COR-L47 (cell line): ENCODE data around the gene SYP.
"Not testable (repeated sequence)": the region's sequence is repeated elsewhere in the genome, so short reads cannot be mapped to it uniquely, and the experiment has no call there.

ENCODE experiments used
- DNase-seq: peaks from one replicate; lab custom pipeline; 2025; lab: John Stamatoyannopoulos, UW

Gene SYP

DNA sequence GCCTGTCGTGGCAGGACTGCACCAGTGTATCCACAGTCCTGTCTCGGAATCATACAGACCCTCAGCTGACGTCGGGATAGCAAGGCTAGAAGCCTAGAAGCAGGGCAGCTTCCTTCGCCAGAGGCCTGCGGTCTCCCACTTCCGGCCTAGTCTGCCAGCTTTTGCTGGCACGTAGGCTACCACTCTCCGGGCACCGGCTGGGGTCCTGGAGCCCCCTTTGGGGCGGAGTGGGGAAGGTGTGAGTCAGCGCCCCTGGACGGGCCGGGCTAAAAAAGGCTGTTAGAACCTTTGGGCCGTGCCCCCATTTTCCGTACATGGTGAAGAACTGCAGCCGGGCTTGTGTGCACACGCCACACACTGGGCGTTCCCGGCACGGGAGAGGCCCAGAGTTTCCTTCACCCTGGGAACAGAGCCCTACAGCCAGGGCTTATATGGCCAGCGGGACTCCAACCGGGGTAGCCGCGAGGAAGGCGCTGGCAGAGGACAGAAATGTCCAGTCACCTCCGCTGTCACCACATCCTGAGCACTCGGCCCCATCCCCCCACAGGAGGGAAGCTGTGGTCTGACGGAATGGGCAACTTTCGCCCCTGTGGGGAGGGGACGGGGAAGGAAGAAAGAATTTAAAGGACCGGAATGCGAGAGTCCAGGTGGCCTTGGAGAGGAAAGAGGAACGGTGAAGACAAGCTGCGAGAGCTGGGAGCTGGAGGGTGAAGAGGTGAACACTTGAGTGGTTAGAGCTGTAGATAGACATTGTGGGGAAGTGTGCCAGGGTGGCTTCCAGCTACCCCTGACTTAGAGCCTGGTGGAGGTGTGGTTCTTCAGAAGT lies 32.9 kb downstream of the SYP start:
- DNase-seq = peak; percentile 38

DNA sequence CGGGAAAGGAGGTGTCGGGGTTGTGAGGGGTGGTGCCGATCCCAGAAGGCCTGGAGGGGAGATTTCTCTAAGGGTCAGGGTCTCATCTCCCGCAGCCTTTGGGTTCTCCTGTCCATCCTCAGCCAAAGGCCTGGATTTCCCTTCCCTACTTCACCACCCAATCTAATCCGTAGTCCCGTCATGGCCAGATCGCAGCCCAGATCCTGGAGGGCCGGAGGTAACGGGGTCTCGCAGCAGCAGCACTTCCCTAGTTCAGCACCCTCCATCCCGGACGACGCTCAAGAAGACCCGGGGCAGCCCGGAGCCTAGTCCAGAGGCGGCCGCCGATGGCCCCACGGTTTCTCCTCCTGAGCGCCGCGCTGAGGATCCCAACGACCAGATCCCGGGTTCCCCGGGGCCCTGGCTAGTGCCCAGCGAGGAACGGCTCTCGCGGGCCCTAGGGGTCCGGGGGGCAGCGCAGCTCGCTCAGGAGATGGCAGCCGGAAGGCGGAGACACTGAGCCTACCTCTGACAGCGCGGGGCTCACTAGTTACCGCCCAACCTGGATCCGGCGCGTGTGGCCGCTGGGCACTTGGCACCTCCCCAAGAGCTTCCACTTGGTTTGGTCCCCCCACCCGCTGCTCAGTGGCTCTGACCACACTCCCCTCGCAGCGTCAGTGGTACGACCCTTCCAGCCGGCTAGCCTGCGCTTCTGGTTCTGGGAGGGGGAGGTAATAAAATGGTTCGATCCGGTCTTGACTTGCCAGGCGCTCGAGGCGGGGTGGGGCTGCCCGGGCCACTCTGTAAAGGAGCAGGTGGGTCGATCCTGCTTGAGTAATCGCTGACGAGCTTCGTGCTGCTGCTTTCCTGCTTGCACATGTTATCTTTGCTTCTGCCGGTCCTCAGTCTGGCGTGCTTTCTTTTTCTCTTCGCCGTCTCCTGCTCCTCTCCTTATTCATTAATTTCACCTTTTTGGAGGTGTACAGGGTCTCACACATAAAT lies 33.8 kb downstream of the SYP start:
- peak; percentile 92 for DNase-seq

DNA sequence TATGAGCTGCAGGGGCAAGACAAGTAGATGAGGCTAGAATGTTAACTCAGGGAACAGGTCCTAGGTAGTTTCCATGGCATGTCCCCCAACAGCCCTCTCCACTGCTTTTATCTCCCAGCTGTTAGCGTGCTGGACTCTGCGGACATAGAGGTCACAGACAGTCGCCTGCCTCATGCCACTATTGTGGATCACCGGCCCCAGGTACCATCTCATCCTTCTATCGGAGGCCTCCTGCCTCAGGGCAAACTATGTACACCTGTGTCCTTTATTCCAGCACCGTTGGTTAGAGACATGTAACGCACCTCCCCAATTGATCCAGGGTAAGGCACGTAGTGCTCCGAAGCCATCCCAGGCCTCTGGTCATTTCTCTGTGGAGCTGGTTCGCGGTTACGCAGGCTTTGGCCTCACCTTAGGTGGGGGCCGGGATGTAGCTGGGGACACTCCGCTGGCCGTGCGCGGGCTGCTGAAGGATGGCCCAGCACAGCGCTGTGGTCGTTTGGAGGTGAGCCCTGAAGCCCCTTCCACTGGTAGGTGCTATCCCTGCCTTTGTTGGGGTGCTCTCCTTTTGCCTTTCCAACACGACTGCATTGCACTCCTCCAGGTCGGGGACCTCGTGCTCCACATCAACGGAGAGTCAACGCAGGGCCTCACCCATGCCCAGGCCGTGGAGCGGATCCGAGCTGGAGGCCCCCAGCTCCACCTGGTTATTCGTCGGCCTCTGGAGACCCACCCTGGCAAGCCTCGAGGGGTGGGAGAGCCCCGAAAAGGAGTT lies 35.2 kb downstream of the SYP start:
- no peak for DNase-seq

DNA sequence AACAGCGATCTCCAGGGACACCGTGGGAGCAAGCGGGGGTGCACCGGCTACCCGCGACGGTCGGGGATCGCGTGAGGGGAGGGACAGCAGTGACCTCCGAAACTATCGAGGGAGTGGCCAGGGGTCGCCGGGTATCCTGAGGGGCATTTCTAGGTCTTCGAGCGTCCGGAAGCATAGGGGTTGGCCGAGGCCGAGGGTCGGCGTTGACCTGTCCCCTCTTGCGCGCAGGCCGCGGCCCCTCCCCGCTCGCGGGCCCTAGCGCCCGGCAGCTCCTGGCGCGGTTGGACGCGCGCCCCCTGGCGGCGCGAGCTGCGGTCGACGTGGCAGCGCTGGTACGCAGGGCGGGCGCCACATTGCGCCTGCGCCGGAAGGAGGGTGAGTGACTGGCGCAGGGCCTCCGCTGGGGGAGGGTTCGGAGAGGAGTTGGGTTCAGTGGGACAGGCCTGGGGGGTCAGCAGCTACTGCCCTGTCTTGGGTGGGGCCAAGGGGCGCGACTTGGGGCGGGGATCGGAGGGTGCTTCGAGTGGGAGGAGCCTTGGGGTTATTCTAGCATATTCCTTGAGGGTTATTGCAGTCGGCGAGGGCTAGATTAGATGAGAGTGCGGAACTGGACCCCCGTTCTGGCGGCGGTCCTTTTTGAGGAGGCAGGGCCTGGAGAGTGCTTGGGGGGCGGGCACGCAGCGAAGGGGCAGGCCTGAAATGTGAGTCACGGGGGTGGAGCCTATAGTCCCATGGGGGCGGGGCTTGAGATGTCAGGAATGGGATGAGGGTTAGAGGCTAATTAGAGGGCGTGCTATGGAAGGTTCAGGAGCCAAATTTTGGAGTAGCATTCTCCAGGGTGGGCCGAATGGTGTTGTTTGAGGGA lies 36.2 kb downstream of the SYP start:
- DNase-seq = peak; percentile 72

DNA sequence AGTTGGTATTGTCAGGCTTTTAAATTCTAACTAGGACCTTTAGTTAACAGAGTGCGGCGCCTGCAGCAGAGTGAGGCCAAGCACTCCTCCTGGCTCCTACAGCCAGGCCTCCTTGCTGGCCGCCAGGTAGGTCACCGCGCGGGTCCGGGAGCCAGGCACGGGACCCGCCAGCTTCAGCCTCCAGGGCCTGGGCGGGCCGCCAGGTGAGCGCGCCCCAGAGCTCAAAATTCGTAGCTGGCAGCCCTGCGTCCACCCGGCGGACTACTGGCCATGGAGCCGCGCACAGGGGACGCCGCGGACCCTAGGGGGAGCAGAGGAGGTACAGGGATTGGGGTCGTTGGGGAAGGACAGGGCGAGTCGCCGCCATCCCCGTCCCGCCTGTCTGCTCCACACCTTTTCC lies 37.4 kb downstream of the SYP start, which contains the start of gene MAGIX:
MAGIX (plus strand) TSS at position 139 of the 400 bp plus-strand sequence; CDS start at position 271, 132 bp downstream.
- no peak for DNase-seq

DNA sequence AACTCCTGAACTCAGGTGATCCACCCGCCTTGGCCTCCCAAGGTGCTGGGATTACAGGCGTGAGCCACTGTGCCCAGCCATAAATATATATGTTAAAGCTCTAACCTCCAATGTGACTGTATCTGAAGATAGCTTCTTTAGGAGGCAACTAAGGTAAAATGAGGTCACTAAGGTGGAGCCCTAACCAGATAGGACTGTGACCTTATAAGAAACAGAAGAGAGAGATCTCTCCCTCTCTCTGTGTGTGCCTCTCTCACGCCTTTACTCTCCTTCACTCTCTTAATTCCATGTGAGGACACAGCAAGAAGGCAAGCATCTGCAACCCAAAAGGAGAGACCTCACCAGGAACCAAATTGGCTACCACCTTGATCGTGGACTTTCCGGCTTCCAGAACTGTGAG lies 38.4 kb downstream of the SYP start:
- DNase-seq = no peak

DNA sequence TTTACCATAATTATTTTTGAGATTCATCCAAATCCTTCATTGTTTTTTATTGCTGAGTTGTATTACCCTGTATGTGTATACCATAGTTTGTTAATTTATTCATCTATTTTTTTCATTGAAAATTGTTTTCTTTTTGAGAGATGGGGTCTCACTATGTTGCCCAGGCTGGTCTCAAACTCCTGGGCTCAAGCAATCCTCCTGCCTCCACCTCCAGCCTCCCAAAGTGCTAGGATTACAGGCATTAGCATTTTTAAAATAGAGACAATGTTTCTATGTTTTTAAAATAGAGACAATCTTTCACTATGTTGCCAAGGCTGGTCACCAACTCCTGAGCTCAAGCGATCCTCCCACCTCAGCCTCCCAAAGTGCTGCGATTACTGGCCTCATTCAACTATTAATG lies 39.1 kb downstream of the SYP start:
- no peak for DNase-seq

DNA sequence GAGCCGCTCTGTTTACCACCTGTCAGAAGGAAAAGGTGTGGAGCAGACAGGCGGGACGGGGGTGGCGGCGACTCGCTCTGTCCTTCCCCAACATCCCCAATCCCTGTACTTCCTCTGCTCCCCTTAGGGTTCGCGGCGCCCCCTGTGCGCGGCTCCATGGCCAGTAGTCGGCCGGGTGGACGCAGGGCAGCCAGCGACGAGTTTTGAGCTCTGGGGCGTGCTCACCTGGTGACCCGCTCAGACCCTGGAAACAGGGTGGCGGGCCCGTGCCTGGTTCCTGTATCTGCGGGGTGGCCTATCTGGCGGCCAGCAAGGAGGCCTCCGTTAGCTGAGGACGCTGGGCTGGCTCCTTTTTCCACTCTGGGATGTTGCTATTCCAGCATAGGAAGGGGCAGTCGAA lies 42.8 kb downstream of the SYP start:
- DNase-seq = no peak

DNA sequence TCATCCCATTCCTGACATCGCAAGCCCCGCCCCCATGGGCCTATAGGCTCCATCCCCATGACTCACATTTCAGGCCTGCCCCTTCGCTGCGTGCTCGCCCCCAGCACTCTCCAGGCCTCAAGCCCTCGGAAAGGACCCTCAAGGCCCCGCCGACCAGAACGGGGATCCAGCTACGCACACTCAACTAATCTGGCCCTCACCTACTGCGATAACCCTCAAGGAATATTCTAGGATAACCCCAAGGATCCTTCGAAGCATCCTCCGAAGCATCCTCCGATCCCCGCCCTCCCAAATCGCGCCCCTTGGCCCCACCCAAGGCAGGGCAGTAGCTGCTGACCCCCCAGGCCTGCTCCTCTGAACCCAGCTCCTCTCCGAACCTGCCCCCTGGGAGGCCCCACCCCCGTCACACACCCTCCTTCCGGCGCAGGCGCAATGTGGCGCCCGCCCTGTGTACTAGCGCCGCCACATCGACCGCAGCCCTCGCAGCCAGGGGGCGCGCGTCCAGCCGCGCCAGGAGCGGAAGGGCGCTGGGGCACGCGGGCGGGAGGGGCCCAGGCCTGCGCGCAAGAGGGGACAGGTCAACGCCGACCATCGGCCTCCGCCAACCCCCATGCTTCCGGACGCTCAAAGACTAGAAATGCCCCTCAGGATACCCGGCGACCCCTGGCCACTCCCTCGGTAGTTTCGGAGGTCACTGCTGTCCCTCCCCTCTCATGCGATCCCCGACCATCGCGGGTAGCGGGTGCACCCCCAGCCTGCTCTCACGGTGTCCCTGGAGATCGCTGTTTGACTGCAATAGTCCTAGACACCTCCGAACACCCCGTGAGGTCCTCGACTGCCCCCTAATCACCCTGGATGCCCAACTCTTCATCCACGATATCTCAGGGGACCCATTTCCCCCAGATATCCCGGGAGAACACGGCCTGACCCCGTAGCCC lies 43.8 kb downstream of the SYP start:
- DNase-seq = peak; percentile 72

DNA sequence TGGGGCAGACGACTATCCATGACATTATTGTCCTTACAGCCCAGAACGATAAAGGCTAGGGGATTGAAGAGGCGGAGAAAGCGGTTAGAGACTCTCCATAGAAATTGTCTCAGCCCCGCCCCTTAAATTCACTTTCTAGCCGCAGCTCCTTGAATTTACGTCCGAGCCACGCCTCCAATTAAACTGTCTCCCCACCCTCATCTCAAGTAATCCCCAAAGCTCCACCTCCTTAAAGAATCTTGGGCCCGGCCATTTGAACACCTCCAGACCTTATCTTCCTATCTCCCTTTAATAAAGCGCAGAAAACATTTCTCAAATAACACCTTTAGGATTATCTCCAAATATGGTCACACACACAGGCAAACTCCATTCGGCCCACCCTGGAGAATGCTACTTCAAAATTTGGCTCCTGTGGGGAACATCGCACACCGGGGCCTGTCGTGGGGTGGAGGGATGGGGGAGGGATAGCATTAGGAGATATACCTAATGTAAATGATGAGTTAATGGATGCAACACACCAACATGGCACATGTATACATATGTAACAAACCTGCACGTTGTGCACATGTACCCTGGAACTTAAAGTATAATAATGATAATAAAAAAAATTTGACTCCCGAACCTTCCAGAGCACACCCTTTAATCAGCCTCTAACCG lies 44.6 kb downstream of the SYP start:
- peak; percentile 22 for DNase-seq

DNA sequence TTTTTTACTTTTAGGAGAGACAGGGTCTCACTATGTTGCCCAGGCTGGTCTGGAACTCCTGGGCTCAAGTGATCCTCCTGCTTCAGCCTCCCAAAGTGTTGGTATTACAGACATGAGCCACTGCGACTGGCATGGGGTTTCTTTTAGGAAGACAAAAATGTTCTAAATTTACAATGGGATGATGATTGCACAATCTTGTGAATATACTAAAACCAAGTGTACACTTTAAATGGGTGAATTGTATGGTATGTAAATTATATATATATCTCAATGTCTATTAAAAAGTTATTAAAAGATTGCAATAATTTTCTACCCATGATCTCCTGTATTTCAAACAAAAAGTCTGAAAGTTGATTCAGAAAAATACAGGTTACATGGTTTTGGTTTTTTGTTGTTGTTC lies 46.5 kb downstream of the SYP start:
- no peak for DNase-seq

DNA sequence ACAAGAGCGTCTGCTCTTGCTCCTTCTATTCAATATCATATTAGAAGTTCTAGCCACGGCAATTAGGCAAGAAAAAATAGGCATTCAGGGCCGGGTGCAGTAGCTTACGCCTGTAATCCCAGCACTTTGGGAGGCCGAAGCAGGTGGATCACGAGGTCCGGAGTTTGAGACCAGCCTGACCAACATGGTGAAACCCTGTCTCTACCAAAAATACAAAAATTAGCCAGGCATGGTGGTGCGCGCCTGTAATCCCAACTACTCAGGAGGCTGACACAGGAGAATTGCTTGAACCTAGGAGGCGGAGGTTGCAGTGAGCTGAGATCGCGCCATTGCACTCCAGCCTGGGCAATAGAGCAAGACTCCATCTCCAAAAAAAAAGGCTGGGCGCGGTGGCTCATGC lies 50.7 kb downstream of the SYP start:
- DNase-seq = not testable (repeated sequence)

DNA sequence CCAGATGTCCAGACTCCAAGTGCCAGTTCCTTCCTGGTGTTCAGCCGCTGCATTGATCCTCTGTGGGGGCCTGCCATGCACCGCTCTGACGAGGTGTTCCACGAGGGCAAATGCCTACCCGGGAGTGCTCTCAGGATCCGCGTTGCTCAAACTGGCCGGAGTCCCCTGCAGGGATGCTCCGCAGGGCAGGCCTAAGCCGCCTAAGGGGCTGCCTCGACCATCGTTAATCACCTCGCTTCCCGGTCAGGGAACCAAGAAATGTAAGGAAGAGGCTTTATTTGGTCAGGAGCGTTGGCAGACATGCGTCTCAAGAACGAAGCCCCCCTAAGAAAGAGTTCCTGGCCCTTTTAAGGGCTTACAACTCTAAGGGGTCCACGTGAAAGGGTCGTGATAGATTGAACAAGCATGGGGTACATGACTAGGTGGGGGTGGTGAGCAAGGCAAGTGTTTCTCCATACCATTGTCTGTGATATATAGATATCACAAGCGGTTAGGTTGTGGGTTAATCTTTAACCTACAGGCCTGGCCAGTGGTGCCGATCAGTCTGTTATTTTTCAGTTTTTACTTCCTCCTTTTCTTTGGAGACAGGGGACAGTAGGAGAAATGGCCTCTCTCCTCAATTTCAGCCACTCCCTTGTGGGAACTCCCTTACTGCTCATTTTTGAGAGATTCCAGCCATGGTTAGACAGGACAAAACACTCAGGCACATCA lies 51.4 kb downstream of the SYP start:
- DNase-seq = not testable (repeated sequence)

DNA sequence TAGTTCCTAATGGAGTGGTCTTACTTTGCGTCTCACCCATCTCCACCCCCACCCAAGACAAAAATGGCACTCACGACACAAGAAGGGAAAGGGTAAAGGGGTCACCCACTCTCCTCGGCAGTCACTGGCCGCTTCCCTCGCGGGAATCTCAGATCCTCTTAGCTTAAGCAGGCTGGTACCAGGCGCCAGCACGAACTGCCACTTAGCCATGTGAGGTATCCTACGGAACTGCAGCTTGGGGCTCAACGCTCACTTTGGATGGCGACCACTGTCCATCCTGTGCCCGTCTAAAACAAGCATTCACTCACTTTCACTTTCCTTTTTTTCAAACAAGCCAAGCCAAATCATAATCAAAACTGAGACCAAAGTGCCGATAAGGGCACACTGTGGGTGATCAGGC lies 52.1 kb downstream of the SYP start:
- DNase-seq = no peak

DNA sequence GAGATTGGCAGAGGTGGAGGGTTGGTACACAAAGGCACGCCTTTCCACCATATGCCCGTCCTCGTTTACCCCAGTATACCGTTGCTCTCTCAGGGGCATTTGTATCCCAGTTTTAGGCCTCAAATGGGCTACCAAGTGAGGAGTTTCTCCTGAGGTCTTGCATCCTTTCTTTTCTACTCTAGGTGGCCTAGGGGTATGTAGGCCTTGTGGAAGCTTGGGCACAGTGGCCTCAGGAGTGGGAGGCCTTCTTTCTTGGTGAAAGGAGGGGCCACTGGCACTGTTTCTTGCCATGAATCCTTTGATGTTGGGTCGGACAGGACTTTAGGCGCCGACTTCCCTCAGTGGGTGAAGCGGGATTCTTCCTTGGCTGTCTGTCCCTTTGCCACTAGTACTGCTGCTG lies 52.7 kb downstream of the SYP start:
- no peak for DNase-seq

DNA sequence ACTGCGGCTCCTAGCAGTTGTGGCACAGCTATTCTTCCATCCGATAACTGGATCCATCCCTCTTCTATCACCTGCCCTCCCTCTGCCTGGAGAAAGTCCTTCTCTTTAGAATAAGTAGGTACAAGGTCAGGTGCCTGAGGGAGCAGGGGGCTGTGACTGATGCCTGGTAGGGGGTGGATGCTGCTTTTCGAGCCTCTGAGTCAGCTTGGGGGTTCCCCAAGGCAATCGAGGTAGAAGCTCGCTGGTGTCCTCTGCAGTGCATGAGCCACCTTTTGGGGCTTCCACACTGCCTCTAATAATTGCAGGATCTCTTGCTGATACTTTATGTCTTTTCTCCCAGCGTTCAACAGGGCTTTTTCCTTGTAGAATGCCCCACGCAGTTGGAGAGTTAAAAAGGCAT lies 56.8 kb downstream of the SYP start:
- DNase-seq = not testable (repeated sequence)

DNA sequence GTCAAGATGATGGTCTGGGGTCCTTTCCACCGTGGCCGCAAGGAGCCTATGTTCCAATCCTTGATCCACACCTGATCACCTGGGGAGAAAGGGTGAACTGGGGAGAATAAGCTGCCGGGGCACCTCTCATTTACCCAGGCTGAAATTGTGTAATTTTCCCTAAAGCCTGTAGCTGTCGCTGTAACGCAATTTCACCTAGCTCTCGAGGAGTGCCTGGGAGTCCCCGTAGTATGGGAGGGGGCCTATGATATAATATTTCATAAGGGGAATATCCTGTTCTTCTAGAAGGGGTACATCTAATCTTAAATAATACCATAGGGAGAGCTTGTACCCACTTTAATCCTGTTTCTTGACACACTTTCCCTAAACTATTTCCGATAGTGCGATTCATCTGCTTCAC lies 57.7 kb downstream of the SYP start:
- not testable (repeated sequence) for DNase-seq

DNA sequence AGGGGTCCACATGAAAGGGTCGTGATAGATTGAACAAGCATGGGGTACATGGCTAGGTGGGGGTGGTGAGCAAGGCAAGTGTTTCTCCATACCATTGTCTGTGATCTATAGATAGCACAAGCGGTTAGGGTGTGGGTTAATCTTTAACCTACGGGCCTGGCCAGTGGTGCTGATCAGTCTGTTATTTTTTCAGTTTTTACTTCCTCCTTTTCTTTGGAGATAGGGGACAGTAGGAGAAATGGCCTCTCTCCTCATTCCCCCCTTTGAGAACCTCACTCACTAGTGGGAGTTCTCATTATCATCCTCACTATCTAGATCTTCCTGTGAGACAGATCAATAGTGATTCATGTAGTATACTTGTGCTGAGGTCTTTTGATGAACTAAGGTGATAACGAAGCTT lies 60.3 kb downstream of the SYP start:
- no peak for DNase-seq
